HG03565 (cell line): ENCODE data around the gene FGF14.

Source experiments
- ATAC-seq: cut with Tn5 transposase; IDR thresholded peaks from one replicate; pipeline ENCODE4 v1.9.1; 2021; ENCODE audit warnings: mild to moderate bottlenecking, moderate library complexity; ENCODE audit not compliant: unreplicated experiment

Gene FGF14

DNA sequence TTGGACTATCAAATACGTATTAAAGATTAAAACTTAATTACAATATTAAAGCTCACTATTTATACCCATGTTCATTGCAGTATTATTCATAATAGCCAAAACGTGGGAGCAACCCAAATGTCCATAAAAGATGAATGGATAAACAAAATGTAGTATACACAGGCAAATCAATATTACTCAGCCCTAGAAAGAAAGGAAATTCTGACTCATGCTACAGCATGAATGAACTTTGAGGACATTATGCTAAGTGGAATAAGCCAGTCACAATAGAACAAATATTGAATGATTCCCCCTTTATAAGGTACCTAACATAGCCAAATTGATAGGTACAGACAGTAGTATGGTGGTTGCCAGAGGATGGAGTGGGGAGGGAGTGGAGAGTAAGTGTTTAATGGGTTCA lies 457.3 kb downstream of the FGF14 start:
- ATAC-seq: no peak

DNA sequence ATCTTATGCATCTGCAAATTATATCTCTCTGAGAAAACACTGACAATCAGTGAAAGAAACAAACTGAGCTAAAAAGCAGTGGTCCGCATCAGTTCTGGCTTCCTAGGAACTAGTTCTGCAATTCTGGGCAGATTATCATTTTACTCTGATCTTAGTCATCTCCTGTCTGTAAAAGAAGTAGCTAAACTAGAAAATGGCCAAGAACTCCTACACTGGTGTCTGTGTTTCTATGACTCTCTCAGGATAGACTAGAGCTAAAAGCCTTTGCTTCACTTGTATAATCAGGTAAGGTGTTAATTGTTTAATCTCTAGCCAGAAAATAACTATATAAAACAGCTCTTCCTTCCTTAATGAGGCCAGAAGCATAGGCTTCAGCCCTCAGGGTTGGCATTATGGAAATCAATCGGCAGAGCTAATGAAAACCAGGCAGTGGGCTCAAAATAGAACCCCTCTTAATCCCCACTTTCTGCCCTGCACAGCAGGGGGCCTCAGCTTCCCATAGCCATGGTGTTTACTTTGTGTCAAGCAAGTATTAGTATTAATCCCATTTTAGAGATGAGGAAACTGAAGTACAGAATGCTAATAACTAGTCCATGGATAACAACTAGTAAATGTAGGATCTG lies 459.2 kb downstream of the FGF14 start:
- ATAC-seq: no peak

DNA sequence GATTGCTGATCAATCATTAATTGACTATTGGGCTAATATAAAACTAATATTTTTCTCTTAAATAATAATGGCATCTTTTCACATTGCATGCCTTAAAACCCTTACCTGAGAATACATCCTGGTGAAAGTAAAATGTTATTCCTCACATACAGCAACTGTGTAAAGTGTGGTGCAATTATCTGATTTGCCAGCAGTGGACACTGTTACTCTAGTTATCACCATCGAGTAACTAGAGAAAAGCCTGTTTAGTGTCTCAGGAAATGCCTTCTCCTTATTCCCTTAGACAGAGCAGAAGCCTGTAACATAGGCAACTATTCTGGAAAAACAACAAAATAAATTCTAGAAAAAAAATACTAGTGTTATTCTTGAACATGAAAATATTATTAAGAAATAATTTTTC lies 459.8 kb downstream of the FGF14 start:
- peak; percentile 63 for ATAC-seq

DNA sequence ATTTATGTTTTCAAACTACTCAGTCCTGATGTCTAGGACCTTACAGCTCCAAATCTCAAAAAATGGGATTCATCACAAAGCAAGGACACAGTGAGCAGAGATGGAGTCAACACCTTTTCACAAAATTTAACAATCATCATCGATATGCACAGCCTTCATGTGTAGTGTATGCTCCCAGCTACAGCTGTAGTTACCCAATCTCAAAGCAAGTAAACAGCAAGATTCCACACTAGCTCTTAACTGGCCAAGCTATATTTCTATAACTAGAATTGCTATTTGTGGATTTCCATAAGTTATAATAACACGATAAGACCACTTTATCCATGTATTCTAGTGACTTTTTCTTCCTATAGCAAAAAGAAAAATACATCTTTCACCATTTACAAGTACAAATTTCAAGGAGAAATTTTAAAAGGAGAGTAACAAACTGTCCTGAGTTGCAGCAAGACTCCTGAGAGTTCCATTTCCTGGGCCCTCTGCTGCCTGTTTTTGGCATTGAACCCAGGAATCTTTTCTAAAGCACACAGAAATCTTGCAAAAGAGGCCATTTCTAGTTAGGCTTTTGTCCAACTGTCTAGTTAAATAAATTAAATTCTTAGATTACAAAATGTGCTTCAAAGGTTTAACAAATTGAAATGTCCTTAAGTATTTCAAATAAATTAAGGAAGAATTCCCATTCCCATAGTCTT lies 460.6 kb downstream of the FGF14 start:
- no peak for ATAC-seq

DNA sequence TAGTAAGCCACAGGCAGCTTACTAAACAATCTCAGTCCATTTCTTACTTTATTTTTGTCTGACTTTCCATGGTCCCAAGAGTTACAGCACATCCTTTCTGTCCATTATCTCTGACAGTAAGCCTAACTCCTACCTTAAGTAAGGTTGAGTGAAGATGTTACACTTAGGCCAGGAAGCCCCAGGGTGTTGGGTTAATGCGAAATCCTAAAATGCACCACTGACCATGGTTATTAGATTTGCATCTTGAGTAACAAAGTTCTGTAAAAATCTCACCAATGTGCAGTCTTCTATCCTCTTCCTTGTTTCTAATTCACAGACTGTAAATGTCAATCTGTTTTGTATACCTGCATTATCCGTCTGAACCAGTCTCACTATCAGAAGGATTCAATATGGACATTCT lies 462.5 kb downstream of the FGF14 start:
- no peak for ATAC-seq

DNA sequence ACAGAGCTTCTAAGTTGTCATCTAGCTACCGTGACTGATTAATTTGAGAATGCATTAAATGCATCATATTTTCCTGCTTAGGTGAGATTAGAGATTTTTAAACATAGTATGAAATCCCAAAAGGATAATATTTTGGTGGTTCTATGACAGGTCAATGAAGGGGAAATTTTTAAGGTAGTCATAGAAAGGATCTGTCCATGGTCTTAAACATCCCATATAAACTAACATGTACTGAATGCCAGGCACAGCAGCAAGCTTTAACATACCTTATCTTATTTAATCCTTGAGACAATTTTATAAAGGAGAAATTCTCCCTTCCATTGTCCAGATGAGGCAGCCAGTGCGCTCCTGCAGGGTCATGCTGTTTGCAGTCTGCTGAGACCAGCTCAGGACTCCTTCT lies 466.0 kb downstream of the FGF14 start:
- no peak for ATAC-seq

DNA sequence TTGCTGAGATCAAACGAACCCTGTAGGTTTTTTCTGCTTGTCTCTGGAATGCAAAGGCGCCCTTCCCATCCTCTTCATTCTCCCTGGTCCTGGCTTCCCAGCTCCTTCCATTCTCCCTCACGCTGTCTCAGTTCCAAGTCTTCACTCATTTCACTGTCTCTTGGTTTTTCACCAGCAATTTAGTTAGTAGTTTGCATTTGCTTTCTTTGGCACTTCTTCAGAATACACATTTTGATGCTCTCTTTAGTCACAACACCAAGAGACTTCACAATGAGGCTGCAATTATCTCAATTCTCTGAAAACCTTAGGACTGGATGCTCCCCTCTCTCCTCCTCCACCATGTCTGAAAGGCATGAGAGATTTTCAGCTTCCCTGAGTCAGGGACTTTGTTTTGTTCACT lies 470.7 kb downstream of the FGF14 start:
- ATAC-seq: no peak

DNA sequence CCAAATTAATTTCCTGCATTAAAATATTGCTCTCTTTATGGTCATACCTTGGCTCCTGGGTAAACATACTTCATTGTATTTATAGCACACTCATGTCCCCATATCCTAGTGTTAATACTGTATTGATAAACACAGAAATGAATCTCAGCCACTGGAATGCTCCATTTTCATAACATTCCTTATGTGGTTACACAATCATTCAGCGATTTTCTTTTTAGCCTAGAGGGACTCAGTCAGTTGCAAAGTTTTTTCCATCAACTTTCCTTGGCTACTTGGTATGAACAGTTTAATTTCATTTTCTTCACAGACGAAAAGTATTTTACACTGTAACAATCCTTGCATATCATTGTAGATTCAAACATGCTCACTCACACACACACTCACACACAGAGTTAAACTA lies 471.5 kb downstream of the FGF14 start:
- ATAC-seq: no peak

DNA sequence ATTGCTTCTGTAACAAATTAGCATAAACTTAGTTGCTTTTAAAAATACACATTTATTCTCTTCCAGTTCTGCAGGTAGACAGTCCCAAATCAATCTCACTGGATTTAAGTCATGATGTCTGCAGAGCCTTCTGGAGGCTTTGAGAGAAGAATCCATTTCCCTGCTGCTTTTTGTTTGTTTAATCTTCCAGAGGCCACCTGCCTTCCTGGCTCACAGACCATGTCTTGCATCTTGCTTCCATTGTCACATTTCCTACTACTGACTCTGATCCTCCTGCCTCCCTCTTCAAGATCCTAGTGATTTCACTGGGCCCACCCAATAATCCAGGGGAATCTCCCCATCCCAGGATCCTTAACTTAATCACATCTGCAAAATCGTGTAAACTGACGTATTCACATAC lies 476.1 kb downstream of the FGF14 start:
- no peak for ATAC-seq

DNA sequence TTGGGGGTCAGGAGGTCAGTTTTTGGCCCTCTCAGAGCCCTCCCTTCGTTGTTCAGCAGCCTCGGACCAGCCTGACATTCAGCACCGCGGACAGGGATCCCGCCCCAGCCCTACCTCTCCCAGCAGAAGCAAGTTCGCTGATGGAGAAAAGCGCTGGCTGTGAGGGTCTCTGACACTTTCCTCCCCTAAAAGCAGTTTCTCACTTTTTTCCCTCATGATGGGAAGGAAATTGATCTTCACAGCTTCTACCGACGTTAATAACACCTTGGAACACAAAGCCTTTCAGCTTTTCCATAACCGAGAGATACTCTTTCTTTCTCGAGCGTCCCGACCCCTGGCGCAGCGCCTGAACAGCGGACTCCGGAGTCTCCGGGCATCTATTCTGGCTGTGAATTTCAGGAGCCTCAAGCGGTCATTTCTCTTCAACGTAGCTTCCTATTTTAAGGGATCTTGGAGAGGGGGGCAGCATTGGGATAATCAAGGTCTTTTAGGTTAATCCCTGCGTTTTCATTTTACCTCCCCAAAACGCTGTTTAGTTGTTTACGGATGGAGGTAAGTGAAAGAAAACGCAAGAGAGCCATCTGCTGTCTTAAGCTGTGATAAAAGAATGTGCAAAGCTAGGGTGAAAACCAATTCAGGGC lies 482.2 kb downstream of the FGF14 start:
- ATAC-seq: no peak

DNA sequence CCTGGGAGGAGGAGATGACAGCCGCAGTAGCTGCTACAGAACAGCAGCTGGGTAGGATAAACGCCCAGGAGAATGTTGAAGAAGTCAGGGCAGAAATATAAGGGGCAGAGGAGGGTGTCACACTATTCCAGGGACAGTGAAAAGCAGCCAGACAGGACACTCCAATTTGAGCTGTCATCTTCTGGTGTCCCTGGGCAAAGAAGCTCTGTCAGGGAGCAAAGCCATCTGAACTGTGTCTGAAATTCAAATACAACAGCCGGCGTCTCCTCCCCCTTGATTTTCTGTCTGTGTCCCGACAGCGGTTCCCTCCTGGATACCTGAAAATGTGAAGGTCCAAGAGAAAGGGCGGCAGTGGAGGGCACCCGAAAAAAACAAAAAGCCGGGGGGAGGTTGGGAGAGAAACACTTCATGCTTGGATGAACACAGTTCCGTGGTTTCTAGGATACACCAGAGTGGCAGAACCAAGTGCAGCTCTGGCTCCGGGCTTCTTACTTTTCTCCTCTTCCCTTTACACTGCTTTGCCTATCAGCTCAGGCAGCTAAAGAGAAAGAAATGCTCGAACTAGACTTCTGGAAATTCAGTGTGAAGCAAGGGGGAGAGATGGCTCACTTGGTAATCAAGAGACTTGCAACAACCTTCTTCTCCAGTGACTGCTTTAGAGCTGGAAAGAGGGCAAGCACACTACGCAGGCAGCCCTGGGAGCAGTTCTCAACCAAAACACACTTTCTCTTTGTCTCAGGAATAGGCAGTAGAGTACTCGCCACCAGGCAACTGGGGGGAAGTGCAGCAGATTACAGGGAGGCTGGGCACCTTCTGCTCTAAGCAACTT lies 483.8 kb downstream of the FGF14 start:
- no peak for ATAC-seq

DNA sequence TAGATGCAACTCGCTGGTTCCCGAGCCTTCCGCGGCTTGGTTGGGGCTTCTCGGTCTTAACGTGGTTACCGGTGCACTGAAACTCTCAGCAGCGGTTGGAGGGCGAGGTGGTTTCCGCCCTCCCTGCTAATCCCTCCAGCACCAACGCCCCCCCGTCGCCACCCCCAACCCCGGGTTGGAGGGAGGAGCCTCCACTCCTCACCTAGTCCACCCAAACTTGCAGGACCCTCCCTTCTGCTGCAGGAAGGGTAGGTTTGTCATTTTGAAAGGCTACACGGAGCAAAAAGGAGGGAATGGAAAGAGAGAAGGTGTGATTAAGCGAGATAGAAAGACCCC lies 484.4 kb downstream of the FGF14 start:
- ATAC-seq: no peak

DNA sequence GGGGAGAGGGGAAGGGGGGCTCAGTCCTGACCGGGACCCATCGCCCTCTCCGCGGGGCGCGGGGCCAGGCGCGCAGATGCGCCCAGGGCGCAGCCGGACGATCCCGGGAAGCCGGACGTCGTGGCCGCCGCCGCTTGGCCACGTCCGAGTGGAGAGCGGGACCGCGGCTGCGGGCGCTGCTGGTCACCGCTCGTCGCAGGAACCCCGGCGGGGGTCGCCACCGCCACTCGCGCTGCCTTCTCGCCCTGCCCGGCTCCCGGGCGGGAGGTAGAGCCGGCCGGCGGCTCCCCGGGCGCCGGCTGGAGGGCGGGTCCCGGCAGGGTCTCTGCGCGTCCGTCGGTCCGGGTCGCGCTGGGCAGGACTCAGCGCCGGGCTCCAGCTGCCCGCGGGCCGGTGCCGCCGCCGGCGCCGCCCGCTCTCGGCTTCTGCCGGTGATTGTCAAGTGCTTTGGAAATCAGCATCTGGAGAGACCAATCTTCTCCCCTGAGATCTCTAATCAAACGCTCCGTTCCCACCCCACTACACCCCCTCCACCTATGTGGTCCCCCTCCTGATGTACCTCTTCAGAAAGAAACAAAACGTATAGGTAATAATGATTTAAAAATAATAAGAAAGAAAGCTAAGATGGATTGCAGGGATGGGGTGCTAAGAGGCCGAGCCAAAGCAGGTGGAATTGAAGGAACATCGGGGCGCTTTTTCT lies 484.9 kb downstream of the FGF14 start:
- ATAC-seq: no peak

DNA sequence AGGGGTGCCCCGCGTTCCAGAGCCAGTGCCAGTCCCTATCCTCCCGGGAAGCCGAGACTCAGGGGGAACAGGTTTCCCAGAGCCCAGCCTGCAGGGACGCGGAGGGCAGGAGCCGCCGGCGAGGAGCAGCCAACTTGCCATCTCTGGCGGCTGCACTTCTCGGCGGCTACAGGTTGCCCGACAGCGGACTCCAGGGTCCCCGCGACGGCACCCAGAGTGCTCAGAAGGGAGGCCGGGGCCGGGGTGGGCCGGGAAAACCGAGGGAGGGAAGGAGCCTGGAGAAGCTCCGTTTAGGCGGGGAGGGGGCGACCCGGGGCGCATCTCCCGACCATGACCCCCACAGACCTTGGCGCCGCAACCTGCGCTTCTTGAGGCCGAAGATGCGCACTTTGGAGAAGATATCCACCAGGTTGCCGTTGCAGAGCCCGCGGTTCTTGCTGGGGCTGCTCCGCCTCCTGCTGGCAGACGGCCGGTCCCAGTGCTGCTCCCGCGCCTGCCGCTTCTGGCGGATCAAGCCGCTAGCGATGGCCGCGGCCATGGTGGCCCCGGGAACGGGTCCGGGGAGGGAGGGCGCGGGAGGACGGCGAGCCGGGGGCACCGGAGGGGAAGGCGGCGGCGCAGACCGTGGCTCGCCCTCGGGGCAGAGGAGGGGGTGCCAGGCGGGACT lies 485.6 kb downstream of the FGF14 start:
- ATAC-seq: no peak

DNA sequence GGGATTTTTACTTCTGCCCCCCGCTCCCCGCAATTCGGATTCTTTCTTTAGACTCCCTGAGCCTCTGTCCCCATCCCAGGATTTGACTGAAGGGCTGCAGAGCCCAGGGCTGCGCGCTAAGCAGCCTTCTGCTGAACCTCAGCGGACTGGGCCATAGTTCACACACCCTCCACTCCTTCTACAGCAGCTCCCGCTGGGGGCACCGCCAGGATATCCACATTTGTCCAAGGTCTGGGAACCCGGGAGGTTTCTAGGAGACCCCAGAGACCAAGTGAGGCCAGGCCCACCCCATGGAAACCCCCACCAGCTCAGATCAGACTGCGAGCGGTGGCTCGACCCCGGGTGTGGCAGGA lies 486.1 kb downstream of the FGF14 start:
- no peak for ATAC-seq

DNA sequence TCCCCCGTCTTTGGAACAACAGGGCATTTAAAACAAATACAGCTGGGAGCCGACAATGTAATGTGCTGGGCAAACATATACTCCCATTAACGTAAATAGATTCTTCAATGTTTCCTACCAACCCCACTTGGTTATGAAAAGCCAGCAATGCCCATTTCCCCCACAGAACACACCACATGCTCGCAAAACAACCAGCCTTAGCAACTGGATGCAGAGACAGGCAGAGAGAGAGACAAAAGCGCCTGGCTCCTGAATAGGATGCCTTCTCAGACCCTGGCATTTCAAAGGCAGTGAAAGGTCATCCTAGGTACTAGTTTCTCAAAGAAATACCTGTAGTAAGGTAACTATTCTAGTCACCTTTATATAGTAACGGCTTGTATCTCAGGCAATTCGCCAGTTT lies 486.5 kb downstream of the FGF14 start:
- no peak for ATAC-seq

DNA sequence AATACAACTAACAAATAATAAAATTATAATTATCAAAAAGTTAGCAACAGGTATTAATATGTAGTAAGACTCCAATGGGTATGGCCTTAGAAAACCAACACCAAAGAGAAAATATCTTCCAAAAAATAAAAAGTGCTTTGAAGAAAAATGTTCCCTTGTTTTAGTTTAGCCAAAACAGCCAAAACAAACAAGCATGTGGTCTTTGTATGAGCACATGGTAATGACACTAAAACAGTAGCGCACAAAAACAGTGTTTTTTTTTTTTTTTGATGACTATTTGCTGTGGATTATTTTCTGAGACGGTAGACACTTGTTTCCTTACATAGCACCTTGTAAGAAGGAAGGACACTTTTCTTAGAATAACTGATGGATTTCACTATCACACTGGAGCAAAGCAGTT lies 490.1 kb downstream of the FGF14 start:
- ATAC-seq: no peak

DNA sequence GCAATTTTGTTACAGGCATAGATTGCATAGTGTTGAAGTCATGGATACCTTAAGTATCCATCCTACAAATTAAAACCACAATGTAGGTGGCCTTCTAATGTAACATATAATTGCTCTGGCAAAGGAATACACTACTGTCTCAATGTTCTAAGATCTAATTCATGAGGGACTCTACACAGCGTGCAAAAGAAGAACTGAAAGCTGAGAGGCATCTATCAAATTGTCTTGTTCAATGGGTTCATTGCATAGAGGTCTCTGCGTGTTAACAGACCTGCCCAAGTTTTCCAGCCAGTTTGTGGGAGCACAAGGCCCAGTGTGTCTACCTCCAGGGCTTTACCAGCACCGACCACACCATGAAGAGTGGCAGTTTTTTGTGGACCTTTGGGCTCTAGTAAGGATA lies 498.0 kb downstream of the FGF14 start:
- no peak for ATAC-seq

DNA sequence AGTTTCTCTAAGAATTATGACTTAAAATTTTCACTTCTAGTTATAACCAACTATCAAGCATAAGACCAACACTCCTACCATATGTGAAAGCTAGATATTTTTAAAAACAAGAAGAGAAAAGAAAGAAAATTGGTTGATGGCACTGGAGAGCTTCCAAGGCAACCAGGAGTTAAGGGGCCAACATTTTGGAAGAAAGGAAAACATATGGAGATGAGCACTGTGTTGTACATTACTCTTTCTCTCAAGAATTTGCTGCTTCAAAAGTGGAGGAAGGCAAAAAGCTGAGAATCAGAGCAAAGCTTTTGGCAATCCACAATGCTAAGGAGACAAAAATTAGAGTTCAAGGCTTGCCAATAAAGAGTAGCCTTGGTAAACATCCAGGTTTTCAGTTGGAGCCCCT lies 503.2 kb downstream of the FGF14 start:
- ATAC-seq: no peak

DNA sequence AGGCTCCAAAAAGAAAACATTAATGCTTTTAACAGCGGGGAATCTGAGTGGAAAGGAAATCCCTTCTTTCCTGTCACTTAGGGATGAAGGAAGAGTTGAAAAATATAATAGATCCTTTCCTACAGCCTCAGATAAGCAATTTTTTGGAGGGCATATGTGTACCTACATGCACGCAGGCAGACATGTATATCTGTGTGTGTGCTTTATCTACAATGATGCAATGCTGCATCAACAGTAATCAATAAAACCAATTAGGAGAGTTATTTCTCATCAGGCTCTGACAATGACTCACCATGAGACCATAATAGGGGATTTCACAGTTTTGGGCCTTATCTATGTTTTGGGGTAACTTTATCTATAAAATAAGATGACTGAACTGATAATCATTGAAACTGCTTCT lies 505.3 kb downstream of the FGF14 start:
- no peak for ATAC-seq

DNA sequence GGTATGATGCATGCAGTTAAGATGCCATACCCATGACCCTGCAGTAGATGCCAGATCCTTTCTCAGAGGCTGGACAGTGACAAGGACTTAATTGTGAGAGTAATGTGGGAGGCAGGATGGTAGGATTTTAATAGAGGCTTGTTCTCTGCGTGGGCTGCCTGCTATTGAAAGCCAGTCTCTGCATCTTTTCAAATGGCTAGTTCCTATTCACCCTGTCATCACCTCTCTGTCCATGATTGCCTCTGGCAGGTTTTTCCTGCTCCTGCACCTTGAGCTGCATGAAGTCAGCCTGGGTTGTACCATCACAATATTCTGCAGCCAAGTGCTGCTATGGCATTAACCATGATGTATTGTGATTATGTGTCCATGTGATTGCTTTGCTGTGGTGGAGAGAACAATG lies 508.8 kb downstream of the FGF14 start:
- ATAC-seq: no peak
